ENCODE results near the gene LRRN2.

- TF ChIP-seq EZH2 (IDR thresholded peaks at IDR 0.05; ENCODE audit: low read depth, unreplicated experiment): no peak
- TF ChIP-seq, protein P1, sequence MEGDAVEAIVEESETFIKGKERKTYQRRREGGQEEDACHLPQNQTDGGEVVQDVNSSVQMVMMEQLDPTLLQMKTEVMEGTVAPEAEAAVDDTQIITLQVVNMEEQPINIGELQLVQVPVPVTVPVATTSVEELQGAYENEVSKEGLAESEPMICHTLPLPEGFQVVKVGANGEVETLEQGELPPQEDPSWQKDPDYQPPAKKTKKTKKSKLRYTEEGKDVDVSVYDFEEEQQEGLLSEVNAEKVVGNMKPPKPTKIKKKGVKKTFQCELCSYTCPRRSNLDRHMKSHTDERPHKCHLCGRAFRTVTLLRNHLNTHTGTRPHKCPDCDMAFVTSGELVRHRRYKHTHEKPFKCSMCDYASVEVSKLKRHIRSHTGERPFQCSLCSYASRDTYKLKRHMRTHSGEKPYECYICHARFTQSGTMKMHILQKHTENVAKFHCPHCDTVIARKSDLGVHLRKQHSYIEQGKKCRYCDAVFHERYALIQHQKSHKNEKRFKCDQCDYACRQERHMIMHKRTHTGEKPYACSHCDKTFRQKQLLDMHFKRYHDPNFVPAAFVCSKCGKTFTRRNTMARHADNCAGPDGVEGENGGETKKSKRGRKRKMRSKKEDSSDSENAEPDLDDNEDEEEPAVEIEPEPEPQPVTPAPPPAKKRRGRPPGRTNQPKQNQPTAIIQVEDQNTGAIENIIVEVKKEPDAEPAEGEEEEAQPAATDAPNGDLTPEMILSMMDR (conservative IDR thresholded peaks at IDR 0.05; ENCODE audit: low read depth in 2 of 2): no peak
- no peak for TF ChIP-seq ETS1 (IDR thresholded peaks at IDR 0.05)
- TF ChIP-seq POLR2AphosphoS5 (IDR thresholded peaks at IDR 0.05; ENCODE audit: low read depth): no peak
Observed at GRCh38 chr1:204680461-204680860, 5.1 kb downstream of the LRRN2 start.

Measured in GM23338 (cell line).